ENCODE data around the gene SELENOT. TPM values are rescaled to one million over a fixed set of nuclear protein-coding genes. Genes with fewer than 3 reads are reported as not detected.
A peak's percentile ranks its signal among the peaks of the same experiment; 100 is the strongest.

The SELENOT gene
- total RNA-seq, 2 donors from 2014 or later, result 70.8 to 75.9 TPM

DNA sequence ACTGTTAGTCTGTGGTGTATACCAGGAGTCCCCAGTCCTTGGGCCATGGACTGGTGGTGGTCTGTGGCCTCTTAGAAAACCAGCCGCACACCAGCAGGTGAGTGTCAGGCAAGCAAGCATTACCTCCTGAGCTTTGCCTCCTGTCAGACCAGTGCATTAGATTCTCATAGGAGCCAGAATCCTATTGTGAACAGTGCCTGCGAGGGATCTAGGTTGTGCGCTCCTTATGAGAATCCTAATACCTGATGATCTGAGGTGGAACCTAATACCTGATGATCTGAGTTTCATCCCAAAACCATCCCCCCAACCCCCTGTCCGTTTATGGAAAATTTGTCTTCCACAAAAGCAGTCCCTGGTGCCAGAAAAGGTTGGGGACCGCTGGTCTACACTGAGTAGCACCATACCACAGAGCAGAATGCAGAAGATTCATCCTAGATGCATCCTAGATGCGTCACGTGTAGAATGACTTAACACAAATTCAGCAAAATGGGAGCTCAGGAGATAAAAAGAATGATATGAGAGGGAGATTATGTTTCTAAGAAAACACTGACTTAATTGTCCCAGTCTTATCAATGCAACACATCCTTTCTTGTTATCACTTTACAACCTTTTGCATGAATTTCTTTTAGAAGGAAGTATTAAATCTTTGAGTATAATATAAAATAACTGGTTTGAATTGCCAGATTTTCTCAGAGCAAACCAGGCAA lies 28.5 kb downstream of the SELENOT start:
- WGBS, 2 experiments (ENCODE audit: insufficient coverage in 1 of 2, insufficient read length in 1 of 2), result 91 to 98% methylated on average over 6 to 7 of the region's 7 CpGs
- no peak overlapping the region for H3K27ac ChIP-seq (ENCODE audit: low read depth, low read length)

DNA sequence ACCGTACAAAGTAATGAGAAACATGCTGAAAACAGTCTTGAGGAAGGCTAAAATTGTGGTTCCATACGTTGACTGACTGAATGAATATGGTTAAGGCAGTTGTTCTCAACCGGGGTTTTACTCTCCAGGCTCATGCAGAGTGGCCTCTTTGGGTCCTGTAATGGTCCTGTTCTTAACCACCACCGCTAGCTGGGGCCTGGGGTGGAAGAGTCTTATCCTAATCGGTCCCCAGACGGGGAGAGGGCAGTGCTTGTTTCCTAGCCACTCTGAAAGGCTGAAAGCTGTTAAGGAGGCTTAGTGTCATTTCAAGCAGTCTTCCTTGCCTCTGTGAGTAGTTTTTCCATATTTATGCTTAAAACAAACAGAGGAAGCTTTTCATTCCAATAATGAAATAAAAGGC lies 32.0 kb downstream of the SELENOT start:
- Histone ChIP-seq H3K36me3 (ENCODE audit: control insufficient read depth, insufficient read depth, low read length) (peaks cover 15% of the 10 kb centered on the region), H3K4me3 (ENCODE audit: low read length) (no peak overlapping the region), H3K9ac (ENCODE audit: extremely low read depth, low read length, poor library complexity, severe bottlenecking) (no peak overlapping the region), H3K4me1 (ENCODE audit: control insufficient read depth, insufficient read depth, low read length) (peaks cover 17% of the 10 kb centered on the region), H3K27ac (ENCODE audit: low read depth, low read length) (no peak overlapping the region), H3K27me3 (ENCODE audit: control insufficient read depth, insufficient read depth, low read length, poor library complexity, severe bottlenecking) (no peaks in the 10 kb centered on the region), H3K9me3 (ENCODE audit: control insufficient read depth, low read length) (no peaks in the 10 kb centered on the region)
- H3K27ac Mint-ChIP-seq, result peak overlapping the region; percentile 3
- 81% methylated on average over 3 to 6 of the region's 6 CpGs for WGBS, 2 experiments (ENCODE audit: insufficient coverage in 1 of 2, insufficient read length in 1 of 2)
- no peak overlapping the region for H3K4me3 Mint-ChIP-seq
- peaks cover 6% of the 10 kb centered on the region for H3K36me3 Mint-ChIP-seq (ENCODE audit: low read depth)
- H3K27me3 Mint-ChIP-seq (ENCODE audit: insufficient read depth), result no peaks in the 10 kb centered on the region
- TF ChIP-seq, protein P1, sequence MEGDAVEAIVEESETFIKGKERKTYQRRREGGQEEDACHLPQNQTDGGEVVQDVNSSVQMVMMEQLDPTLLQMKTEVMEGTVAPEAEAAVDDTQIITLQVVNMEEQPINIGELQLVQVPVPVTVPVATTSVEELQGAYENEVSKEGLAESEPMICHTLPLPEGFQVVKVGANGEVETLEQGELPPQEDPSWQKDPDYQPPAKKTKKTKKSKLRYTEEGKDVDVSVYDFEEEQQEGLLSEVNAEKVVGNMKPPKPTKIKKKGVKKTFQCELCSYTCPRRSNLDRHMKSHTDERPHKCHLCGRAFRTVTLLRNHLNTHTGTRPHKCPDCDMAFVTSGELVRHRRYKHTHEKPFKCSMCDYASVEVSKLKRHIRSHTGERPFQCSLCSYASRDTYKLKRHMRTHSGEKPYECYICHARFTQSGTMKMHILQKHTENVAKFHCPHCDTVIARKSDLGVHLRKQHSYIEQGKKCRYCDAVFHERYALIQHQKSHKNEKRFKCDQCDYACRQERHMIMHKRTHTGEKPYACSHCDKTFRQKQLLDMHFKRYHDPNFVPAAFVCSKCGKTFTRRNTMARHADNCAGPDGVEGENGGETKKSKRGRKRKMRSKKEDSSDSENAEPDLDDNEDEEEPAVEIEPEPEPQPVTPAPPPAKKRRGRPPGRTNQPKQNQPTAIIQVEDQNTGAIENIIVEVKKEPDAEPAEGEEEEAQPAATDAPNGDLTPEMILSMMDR (conservative IDR thresholded peaks at IDR 0.05), result no peak
- H3K4me1 Mint-ChIP-seq, result peaks cover 28% of the 10 kb centered on the region
- peak; percentile 59 for DNase-seq
- H3K9me3 Mint-ChIP-seq, result peaks cover under 1% of the 10 kb centered on the region

More for the DNA sequence above, 28.5 kb downstream of the SELENOT start:
- Histone ChIP-seq H3K27me3 (ENCODE audit: control insufficient read depth, insufficient read depth, low read length, poor library complexity, severe bottlenecking) (no peaks in the 10 kb centered on the region), H3K9me3 (ENCODE audit: control insufficient read depth, low read length) (no peaks in the 10 kb centered on the region), H3K4me1 (ENCODE audit: control insufficient read depth, insufficient read depth, low read length) (peaks cover 17% of the 10 kb centered on the region), H3K4me3 (ENCODE audit: low read length) (no peak overlapping the region), H3K36me3 (ENCODE audit: control insufficient read depth, insufficient read depth, low read length) (peaks cover 47% of the 10 kb centered on the region), H3K9ac (ENCODE audit: extremely low read depth, low read length, poor library complexity, severe bottlenecking) (no peak overlapping the region)
- Mint-ChIP-seq H3K4me1 (peaks cover 34% of the 10 kb centered on the region), H3K4me3 (no peak overlapping the region), H3K9me3 (no peaks in the 10 kb centered on the region), H3K27ac (no peak overlapping the region), H3K27me3 (ENCODE audit: insufficient read depth) (no peaks in the 10 kb centered on the region), H3K36me3 (ENCODE audit: low read depth) (peaks cover 29% of the 10 kb centered on the region)
- TF ChIP-seq, protein P1 (conservative IDR thresholded peaks at IDR 0.05), result no peak
- DNase-seq, result no peak

DNA sequence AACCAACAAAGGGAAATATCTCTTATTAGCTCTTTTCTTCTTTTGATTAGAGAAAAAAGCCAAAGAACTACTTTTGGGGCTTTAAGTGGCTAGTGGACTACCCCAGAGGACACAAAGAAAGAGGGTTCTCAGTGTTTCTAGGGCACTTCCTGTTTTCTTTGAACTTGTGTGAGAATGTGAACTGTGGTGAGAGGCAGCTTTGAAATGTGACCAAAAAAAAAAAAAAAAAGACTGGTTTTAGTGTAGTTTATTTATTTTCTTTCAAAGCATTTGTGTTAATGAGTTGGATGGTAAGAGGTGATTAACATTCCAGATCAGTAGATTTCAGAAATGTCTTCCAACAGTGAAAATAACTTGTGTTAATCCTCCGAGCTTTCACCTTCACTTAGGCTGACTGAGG lies 32.4 kb downstream of the SELENOT start:
- Histone ChIP-seq H3K36me3 (ENCODE audit: control insufficient read depth, insufficient read depth, low read length) (peaks cover 11% of the 10 kb centered on the region), H3K9ac (ENCODE audit: extremely low read depth, low read length, poor library complexity, severe bottlenecking) (no peak overlapping the region), H3K27me3 (ENCODE audit: control insufficient read depth, insufficient read depth, low read length, poor library complexity, severe bottlenecking) (no peaks in the 10 kb centered on the region), H3K9me3 (ENCODE audit: control insufficient read depth, low read length) (no peaks in the 10 kb centered on the region), H3K4me1 (ENCODE audit: control insufficient read depth, insufficient read depth, low read length) (peaks cover 17% of the 10 kb centered on the region), H3K4me3 (ENCODE audit: low read length) (no peak overlapping the region), H3K27ac (ENCODE audit: low read depth, low read length) (no peak overlapping the region)
- Mint-ChIP-seq H3K36me3 (ENCODE audit: low read depth) (peaks cover 5% of the 10 kb centered on the region), H3K27me3 (ENCODE audit: insufficient read depth) (no peaks in the 10 kb centered on the region), H3K4me1 (peaks cover 28% of the 10 kb centered on the region), H3K9me3 (peaks cover 5% of the 10 kb centered on the region), H3K27ac (peak overlapping the region; percentile 3), H3K4me3 (no peak overlapping the region)
- TF ChIP-seq, protein P1 (conservative IDR thresholded peaks at IDR 0.05), result no peak
- no peak for DNase-seq
- WGBS, 2 experiments (ENCODE audit: insufficient coverage in 1 of 2, insufficient read length in 1 of 2), result 83 to 86% methylated on average over 1 of the region's 1 CpG

All from endodermal cell (in vitro differentiated cells).